Eye (tissue), 1 donor: ENCODE data around the gene HTR3B.
"Not testable (repeated sequence)": the region's sequence is repeated elsewhere in the genome, so short reads cannot be mapped to it uniquely, and the experiment has no call there.

Experiments
- DNase-seq: peaks from one replicate; pipeline ENCODE4 v3.0.0-alpha.2; 2015

HTR3B gene

DNA sequence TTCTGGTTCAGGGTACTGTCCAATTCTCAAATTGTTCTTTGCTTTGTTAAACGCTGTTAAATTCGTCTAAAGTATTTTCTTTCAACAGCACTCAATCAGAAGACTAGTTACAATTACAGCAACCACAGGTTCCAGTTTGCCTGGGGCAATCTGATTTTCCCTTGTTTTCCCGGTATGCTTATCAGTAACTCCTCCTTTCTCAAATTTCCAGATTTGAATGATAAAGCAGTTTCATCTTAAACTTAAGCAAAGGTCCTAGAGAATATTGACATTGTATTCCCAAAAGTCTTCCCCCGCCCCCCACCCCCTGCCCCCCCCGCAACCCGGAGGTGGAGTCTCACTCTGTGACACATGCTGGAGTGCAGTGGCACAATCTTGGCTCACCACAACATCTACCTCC lies 18.7 kb upstream of the HTR3B start:
- DNase-seq = no peak

DNA sequence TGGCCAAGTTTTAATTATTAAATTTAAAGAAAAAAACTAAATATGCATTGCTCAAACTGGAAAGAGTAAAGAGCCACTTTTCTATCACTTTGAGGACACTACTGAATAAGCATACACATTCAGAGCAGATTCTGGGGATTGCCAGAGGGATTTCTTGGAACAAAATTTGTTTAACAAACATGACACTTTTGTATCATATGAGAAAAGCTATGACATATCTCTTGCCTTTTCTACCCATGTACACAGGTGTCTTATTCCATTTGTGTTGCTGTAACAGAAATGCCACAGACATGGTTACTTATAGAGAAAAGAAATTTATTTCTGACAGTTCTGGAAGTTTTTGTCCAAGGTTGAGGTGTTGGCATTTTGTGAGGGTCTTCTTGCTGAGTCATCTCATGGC lies 15.7 kb upstream of the HTR3B start:
- DNase-seq = no peak

DNA sequence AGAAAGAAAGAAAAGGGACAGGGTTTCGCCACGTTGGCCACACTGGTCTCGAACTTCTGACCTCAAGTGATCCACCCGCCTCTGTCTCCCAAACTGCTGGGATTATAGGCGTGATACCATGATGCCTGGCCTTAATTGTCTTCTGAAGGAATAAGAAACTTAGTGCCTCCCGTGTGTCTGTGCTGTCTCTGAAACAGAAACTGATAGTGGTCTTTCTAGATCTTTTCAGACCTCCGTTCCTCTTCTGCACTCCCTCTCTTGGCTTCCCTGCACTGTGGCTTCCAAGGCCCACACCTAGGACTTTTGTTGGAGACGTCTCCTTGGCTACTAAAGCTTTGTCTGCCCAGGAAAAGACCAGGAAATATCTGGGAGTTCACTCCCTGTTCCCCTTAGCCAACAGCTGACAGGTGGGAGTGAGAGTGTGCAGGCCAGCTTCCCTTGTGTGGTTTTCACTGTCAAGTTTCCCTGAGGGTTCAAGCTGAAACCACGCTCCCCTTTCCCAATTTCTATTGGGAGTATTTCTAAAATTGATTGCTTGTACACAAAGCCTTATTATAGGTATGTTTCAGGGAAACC lies 10.1 kb upstream of the HTR3B start:
- no peak for DNase-seq

DNA sequence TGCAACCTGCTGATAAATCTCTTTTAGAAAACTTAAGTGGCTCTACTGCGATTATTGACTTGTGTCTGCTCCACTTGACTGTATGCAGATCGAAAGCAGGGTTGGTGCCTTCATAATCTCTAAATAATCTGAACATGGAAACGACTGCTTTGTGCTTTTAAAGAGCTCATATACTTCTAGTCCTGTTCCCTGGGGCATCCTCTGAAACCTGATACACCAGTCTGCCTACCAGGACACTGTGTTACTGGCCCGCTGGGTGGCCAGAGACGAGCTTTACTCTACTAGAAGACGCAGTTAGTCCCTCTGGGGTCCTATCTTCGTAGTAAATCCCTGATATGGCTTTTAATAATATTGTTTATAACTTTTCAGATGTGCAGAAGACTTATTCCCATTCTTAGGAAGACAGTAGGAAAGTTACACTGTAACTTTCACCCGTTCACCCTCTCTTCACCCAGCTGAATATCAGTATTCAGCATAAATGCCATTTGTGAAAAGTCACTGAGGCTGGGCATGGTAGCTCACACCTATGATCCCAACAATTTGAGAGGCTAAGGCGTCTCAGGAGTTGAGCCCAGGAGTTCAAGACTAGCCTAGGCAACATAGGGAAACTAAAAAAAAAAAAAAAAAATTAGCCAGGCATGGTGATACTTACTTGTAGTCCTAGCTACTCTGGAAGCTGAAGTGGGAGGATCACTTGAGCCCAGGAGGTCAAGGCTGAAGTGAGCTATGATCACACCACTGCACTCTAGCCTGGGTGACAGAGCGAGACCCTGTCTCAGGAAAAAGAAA lies 9.0 kb upstream of the HTR3B start:
- DNase-seq = no peak

DNA sequence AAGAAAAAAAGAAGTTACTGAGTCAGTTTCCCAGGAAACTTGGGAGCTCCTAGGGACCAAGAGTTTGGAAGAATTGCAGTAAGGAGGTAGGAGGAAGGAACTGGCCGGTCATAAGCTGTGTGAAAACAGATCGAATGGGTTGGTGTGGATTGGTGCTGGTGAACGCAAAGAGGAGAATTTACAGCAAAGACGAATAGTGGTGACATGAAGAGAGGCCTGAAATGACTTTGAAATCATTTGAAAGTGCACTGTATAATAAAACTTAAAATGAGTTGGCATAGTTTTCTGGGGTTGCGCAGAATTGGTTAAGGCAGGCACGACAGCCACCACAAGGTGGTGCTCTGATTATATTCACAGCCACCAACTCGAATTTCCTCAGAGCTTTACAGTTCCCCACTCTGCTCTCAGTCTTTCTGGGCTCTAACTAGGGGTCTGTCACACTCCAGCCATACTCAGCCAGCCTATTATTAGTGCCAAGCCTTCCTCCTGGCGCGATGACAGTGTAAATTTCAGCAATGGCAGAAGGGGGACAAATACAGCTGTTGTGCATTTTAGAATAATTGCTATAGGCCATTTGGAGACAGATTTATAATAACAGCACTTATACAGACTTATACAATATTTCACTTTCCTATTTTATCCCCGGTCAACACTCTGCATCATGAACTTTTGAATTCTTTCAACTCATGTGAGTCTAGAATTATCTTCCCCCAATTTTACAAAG lies 8.3 kb upstream of the HTR3B start:
- peak; percentile 80 for DNase-seq

DNA sequence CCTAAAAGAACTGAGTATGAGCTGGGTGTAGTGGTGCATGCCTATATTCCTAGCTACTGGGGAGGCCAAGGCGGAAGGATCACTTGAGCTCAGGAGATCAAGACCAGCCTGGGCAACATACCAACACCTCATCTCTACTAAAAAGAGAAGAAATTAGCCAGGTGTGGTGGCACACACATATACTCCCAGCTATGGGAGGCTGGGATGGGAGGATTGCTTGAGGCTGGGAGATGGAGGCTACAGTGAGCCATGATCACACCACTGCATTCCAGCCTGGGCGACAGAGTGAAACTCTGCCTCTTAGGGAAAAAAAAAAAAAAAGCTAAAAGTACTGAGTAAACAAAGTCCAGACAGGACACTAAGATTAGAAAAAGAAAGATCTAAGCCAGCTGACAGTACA lies 3.5 kb upstream of the HTR3B start:
- no peak for DNase-seq

DNA sequence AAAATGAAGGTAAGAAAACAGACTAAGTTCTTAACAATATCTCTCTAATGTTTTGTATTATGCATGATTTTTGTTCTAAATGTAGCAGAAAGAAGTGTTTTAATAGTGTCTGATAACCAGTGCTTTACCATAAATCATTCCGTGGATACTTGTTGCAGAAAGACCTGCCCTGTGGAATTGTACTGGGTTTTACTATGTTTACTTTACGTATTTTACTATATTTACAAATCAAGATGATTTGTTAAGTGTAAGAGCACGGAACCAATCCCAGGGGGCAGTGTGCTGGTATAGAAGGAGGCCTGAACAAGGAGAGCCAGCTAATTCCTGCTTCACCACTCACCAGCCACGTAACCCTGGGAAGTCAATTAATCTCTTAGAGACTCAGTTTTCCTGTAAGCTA lies 1.4 kb downstream of the HTR3B start:
- peak; percentile 22 for DNase-seq

DNA sequence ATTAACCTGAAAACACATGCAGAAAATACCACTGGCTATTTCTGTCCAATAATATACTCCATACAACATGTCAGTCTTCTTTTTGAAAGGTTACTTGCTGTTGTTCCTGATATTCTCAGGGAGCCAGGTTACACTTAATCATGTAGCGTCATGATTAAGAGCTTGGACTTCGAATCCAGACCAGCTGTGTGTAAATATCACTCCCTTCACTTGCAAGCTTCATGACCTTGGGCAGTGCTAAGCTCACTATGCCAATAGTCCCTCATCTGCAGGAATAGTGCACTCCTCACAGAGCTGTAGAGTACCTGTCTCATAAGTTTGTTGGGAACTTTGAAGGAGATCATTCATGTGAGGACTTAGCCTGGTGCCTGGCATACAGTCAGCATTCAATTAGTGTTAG lies 1.9 kb downstream of the HTR3B start:
- DNase-seq = no peak

DNA sequence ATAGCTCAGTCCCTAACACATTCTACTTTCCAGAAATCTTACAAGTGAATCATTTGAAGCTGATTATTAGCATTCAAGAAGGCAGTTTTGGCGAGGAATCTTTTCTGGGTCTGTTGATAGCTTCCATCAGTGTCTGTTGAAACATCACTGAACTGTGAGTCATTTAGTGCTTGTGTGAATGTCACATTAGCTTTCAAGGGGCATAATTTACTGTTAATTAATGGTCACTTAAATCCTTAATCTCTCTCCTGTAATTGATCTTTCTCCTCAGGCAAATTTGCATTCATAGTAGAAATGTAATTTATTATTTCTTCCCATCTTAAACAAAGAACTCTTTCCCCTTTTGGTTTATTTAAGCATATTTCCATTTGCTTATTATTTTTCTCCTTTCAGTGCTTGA lies 2.6 kb downstream of the HTR3B start:
- no peak for DNase-seq

DNA sequence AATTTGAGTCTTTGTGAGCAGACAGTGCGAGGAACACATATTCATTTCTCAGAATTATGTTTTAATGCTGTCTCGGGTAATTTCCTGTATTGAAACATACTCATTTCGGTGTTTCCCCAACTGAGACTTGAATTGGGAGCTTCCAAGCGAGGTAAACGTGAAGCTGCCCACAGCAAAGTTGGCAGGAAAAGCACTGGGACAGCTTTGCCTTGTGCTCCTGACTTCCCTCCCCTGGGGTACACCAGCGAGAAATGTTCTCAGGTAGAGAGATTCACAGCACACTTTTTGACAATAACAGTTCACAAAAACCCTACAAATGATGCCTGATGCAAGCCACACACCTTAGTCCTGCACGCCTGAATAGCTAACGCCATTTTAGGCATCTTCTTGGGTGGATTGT lies 3.1 kb downstream of the HTR3B start:
- no peak for DNase-seq

DNA sequence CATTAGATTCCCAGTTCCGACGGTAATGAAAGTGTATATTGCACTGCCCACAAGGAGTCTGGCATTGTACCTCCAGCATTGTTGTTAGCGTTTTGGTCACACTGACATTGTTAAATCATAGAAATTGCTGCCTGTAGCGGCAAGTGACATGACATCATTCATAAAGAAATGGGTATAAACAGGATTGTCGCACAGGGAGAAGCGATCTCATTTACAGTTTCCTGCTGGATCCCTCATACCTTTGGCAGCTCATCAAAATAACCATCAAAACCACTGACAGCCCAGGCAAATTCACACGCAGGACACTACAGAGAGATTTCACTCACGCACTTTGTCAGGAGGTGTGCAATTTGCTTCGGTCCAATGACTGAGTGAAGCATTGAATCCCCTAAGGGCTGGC lies 3.5 kb downstream of the HTR3B start:
- DNase-seq = peak; percentile 42

DNA sequence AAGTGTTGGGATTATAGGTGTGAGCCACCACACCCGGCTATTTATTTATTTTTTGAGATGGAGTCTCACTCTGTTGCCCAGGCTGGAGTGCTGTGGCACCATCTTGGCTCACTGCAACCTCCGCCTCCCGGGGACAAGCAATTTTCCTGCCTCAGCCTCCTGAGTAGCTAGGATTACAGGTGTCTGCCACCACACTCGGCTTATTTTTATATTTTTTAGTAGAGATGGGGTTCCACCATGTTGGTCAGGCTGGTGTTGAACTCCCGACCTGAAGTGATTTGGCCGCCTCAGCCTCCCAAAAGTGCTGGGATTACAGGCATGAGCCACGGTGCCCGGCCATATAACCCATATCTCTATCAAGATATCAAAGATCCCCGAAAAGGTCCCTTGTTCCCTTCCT lies 6.9 kb downstream of the HTR3B start:
- DNase-seq = not testable (repeated sequence)

DNA sequence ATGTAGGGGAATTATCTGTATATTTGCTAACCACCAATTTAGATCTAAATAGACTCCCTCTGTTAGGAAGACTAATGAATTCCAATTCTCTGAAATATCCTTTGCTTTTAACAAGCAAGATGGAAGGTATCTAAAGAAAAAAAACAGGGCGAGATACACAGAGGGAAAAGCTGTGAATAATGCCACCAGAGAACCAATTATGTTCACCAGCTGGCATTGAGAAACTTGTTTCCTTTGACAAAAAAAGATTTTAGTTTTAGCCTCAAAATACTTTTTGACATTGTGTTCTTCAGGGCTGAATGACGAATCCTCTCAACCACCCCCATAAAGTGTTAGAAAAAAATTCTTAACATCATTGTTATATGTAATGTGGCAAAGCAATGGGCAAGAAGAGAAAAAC lies 19.0 kb downstream of the HTR3B start:
- DNase-seq = no peak

DNA sequence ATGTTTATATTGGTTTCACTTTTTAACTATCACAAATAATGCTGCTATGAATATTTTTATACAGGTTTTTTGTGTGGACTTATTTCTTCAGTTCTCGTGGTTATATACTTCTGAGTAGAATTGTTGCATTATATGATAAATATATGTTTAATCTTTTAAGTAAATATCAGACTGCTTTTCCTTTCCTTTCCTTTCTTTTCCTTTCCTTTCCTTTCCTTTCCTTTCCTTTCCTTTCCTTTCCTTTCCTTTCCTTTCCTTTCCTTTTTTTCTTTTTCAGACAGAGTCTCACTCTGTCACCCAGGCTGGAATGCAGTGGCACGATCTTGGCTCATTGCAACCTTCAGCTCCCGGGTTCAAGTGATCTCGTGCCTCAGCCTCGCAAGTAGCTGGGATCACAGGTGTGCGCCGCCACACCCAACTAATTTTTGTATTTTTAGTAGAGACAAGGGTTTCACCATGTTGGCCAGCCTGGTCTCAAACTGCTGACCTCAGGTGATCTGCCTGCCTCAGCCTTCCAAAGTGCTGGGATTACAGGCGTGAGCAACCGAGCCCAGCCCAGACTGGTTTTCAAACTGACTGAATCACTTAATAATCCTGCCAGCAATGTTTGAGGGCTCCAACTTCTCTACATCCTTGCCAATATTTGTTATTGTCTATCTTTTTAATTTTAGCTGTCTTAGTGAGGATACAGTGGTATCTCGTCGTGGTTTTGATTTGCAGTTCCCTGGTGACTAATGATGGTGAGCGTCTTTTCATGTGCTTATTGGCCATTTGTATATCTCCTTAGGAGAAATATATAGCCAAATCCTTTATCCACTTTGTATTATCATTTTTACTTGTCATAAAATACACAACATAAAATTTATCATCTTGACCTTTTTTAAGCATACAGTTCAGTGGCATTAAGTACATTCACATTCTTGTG lies 21.9 kb downstream of the HTR3B start:
- no peak for DNase-seq

DNA sequence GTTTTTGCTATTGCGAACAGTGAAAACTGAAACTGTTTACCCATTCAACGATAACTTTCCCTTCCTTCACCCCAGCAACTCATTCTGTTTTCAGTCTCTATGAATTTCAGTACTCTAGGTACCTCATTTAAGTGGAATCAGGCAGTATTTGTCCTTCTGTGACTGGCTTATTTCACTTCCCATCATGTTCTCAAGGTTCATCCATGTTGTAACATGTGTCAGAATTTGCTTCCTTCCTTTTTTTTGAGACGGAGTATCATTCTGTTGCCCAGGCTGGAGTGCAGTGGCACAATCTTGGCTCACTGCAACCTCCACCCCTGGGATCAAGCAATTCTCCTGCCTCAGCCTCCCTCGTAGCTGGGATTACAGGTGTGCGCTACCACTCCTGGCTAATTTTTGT lies 23.7 kb downstream of the HTR3B start:
- no peak for DNase-seq

DNA sequence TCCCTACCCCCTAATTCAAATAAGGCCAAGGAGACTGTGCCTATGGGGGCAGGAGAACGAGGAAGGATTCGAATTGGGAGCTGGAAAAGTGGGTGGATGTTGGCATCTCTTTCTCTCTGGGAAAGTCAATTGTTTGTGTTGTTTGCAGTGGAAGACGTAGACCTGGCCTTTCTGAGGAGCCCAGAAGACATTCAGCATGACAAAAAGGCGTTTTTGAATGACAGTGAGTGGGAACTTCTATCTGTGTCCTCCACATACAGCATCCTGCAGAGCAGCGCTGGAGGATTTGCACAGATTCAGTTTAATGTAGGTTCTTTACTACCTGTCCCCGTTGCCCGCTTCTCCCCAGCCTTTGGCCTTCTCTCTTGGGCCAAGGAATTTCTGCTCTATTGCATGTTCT lies 28.2 kb downstream of the HTR3B start:
- DNase-seq = no peak

DNA sequence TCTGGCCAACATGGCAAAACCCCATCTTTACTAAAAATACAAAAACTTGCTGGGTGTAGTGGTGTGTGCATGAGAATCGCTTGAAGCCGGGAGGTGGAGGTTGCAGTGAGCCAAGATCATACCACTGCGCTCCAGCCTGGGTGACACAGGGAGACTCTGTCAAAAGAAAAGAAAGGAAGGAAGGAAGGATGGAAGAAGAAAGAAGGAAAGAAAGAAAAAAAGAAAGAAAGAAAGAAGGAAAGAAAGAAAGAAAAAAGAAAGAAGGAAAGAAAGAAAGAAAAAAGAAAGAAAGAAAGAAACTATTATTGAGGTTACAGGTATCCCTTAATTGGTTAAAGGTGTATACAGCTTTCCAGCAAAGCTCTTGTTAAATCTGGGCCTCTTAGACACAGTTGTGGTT lies 29.6 kb downstream of the HTR3B start:
- not testable (repeated sequence) for DNase-seq

DNA sequence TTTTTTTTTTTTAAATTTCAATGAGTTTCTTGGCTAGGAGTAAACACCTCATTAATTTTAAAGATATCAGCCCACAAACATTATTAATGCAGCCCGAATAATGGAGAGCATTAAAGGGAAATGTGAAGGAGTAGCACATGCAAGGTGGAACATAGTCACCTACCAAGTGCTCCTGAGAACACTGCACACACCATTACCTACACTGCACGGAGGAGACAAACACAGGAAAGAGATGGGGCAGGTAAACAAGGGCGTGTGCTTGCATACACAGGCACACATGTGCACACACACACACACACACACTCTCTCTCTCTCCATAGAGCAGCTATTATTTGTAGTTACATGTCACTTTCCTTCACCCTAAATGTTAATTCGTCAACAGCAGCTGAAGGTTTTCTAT lies 30.2 kb downstream of the HTR3B start:
- no peak for DNase-seq

DNA sequence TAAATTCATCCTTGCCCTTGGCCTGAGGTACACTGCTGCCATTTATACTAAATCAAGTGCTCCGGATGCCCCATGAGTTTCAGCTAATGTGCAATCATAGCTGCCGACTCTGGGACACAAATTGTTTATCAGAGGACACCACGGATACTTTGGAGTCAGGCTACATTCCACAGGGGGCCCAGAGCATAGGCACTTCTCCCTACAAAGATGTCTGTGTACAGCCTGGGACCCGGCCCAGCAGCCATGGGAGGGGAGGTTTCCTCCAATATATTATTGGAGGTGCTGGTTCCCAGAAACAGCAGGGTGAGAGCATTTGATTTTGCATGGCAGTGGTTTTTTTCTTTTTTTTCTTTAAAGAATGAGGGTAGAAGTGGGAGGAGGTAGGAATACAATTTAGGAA lies 31.3 kb downstream of the HTR3B start:
- no peak for DNase-seq

DNA sequence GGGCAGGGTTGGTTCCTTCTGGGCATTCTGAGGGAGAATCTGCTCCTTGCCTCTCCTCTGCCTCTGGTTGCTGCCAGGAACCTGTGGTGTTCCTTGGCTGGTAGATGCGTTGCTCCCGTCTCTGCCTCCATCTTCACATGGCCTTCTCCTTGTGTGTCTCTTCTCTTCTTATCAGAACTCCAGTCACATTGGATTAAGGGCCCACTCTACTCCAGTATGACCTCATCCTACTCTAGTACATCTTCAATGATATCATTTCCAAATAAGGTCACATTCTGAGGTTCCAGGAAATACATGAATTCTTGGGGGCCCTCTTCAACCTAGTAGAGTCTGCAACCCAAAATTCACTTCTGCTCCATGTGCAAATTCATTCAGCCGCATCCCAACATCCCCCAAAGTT lies 33.3 kb downstream of the HTR3B start:
- DNase-seq = no peak

DNA sequence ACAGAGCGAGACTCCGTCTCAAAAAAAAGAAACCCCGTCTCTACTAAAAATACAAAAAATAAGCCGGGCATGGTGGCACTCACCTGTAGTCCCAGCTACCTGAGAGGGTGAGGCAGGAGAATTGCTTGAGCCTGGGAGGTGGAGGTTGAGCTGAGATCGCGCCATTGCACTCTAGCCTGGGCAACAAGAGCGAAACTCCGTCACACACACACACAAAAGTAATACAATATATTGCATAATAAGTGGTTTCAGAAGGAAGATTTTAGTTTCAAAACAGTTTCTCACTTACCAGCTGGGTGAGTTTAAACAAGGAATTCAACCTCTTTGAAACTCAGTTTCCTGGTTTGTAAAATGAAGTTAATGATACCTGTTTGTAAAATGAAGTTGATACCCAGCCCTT lies 37.7 kb downstream of the HTR3B start:
- no peak for DNase-seq

DNA sequence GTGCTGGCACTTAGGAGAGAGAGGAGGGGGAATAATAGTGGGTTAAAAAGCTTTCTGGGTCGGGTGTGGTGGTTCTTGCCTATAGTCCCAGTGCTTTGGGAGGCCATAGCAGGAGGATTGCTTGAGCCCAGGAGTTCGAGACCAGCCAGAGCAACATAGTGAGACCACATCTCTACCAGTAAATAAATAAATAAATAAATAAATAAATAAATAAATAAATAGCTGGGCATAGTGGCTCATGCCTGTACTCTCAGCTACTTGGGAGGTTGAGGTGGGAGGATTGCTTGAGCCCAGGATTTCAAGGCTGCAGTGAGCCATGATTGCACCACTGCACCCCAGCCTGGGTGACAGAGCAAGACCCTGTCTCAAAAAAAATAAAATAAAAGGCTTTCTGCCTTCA lies 41.6 kb downstream of the HTR3B start:
- not testable (repeated sequence) for DNase-seq

DNA sequence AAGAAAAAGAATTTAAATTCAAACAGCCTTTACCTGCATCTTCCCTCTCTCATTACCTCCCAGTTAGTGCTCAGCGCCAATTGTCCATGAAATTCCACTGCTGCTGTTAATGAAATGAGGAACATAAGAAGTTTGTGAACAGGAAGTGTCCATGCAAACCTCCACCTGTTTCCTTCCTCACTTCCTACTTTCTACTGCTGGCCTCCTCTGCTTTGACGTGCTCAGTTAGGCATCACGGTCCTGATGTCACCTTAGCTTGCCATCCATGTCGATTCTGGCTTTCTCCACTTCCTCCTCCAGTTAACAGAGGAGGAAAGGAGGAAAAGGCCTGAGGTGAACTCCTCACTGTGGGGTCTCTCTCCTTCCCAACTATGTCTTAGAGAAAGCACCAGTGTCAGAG lies 43.4 kb downstream of the HTR3B start:
- no peak for DNase-seq
